GM19023 (cell line): Measurements from ENCODE around the gene TCF12.

ENCODE experiments used
- ATAC-seq: cut with Tn5 transposase; IDR thresholded peaks from one replicate; pipeline ENCODE4 v1.9.1; 2021; ENCODE audit warnings: mild to moderate bottlenecking, moderate library complexity; ENCODE audit not compliant: unreplicated experiment

The TCF12 gene

DNA sequence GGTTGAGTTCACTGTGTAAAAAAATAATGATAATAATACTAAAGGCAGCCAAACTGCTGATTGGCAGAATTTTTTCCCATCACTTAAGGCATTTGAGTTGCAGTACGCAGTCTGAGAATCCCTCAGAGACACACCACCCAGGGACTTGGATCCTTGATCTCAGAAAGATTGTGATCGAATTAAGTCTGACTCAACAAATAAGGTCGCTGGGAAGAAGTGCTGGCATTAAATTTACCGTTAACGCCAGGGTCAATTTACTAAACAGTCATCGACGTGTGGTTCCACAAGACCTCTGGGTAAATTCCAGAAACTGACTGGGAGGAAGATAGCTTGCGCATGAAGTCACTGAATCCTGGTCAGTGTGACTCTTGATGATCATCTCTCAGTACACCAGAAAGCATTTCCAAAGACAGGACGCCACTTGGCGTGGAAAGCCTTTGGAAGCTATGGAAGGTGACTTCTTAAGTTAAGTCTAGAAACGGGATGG is 409.6 kb downstream of the TCF12 start:
- no peak for ATAC-seq

- ATAC-seq: no peak
Observed at GRCh38 chr15:57328479-57328878, 410.0 kb downstream of the TCF12 start.

DNA sequence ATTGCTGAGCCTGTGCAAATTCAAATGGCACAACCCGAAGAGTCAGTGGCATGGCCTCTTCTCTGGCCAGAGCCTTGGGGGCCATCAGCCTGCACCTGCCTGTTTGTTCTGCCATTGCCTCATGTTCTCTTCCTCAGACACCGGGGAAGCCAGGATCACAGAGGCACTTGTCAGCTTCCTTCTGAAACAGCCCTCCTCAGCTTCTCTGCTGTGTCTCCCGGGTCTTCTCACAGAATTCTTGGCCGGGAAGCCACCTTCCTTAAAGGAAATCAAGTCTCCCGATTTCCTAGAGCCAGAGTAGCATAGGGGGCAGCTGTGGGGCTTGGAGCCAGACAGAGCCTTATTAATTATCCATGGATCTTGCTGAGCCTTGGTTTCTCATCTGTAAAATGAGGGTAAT is 410.5 kb downstream of the TCF12 start:
- ATAC-seq: no peak

- no peak for ATAC-seq
Observed at GRCh38 chr15:57329582-57330367, 411.3 kb downstream of the TCF12 start.

- ATAC-seq: no peak
Observed at GRCh38 chr15:57330619-57331340, 412.3 kb downstream of the TCF12 start.

- no peak for ATAC-seq
Observed at GRCh38 chr15:57332326-57332725, 413.9 kb downstream of the TCF12 start.

GRCh38 chr15:57333487-57333886 is 415.0 kb downstream of the TCF12 start:
- no peak for ATAC-seq

DNA sequence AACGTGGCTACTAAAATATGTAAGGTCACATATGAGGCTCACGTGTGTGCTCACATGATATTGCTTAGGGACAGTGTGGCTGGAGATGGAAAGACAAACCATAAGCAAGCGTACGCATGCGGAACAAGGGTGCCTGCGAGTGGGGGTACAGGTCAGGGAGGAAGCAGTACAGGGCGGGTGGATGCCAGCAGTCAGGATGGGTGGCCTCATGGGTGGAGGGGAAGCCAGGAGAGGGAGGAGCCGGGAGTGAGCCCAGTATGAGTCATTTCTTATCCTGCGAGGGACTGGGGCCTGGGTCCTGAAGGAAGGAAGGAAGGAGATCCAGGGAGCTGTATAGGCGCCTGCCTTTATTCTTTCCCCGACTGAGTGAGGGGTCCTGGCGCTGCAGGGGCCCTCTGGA is 415.8 kb downstream of the TCF12 start:
- ATAC-seq: no peak

- no peak for ATAC-seq
Observed at GRCh38 chr15:57335293-57335715, 416.9 kb downstream of the TCF12 start.

GRCh38 chr15:57335719-57336118 is 417.3 kb downstream of the TCF12 start:
- no peak for ATAC-seq

DNA sequence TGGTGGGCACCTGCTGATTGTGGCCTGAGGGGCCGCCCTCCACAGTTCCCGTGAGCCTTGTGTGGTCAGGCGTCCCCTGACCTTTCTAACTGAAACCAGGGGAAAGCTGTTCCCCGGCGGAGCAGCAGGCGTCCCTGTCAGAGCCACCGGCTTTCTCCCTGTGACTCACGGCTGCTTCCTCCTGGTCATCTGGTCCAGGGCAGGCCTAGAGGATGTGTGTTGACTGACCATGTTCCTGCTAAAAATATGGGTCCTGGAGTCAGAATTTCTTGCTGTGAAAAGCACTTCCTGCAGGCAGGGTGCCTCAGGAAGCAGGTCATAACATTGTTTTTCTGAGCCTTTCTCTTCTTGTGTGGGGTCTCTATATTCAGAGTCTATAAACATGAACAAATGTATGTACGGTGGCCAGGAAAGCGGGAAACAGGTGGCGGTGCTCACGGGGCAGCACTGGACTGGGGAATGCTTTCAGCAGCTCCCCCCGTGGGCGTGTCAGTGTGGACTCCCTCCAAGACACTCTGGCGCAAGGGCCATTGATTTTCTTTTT is 419.5 kb downstream of the TCF12 start:
- no peak for ATAC-seq

GRCh38 chr15:57339321-57339720 is 420.9 kb downstream of the TCF12 start:
- no peak for ATAC-seq
